ENCODE measurements around the gene GRIN1. TPM values are rescaled to one million over a fixed set of nuclear protein-coding genes. Genes with fewer than 3 reads are reported as not detected.

Gene GRIN1
- total RNA-seq, 1 donor from 2014 or later: 0.18 TPM

DNA sequence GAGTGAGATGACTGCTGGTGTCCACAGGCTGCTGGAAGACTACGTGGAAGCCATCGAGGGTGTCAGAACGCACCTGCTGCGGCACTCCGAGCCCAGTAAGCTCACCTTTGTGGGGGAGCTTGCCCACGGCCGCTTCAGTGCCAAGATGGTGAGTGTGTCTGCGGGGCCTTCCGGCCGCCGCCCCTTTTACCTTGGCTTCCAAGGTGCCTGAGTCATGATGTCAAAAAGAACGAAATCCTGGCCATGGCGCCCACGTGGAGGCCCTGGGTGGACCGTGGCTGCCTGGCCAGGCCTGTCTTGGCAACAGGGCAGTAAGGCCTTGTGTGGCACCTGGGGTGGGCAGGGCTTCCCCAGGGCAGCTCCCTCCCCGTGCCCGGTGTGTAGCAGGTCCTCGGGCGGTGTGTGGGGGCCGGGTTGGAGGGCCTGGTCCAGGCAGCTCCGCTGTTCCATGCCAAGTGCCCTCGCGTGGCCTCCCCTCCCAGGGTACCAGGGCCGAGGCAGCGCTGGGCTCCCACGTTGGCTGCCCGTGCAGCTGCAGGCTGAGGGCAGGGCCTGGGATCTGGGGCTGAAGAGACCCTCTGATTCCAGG lies 32.2 kb upstream of the GRIN1 start:
- H3K36me3 Mint-ChIP-seq (ENCODE audit: low read depth, unreplicated experiment): peaks cover 7% of the 10 kb centered on the region
- H3K9me3 Mint-ChIP-seq (ENCODE audit: unreplicated experiment): no peaks in the 10 kb centered on the region
- Histone ChIP-seq H2AFZ (ENCODE audit: low read depth, low read length) (no peak overlapping the region), H3K27ac (ENCODE audit: low read depth, low read length) (no peak overlapping the region), H3K27me3 (ENCODE audit: insufficient read depth, low read length) (no peaks in the 10 kb centered on the region), H3K79me2 (ENCODE audit: insufficient read depth, low read length) (no peaks in the 10 kb centered on the region), H3K9me3 (ENCODE audit: insufficient read depth, low read depth, low read length) (peaks cover 16% of the 10 kb centered on the region), H3K9ac (ENCODE audit: low read length) (no peak overlapping the region), H3K4me3 (ENCODE audit: insufficient read depth, low read depth, low read length) (no peak overlapping the region), H4K20me1 (ENCODE audit: insufficient read depth, low read length) (peaks cover 10% of the 10 kb centered on the region), H3K36me3 (ENCODE audit: insufficient read depth, low read length) (peaks cover 20% of the 10 kb centered on the region), H3K4me2 (ENCODE audit: low read length) (no peak overlapping the region), H3K4me1 (ENCODE audit: insufficient read depth, low read length) (no peaks in the 10 kb centered on the region)
- H3K27me3 Mint-ChIP-seq (ENCODE audit: low read depth, unreplicated experiment): no peaks in the 10 kb centered on the region
- FAIRE-seq (no peak), DNase-seq (ENCODE audit: low read depth) (no peak)
- TF ChIP-seq EZH2 (IDR thresholded peaks at IDR 0.05; ENCODE audit: insufficient read depth, low read length): no peak
- TF ChIP-seq, protein P1, sequence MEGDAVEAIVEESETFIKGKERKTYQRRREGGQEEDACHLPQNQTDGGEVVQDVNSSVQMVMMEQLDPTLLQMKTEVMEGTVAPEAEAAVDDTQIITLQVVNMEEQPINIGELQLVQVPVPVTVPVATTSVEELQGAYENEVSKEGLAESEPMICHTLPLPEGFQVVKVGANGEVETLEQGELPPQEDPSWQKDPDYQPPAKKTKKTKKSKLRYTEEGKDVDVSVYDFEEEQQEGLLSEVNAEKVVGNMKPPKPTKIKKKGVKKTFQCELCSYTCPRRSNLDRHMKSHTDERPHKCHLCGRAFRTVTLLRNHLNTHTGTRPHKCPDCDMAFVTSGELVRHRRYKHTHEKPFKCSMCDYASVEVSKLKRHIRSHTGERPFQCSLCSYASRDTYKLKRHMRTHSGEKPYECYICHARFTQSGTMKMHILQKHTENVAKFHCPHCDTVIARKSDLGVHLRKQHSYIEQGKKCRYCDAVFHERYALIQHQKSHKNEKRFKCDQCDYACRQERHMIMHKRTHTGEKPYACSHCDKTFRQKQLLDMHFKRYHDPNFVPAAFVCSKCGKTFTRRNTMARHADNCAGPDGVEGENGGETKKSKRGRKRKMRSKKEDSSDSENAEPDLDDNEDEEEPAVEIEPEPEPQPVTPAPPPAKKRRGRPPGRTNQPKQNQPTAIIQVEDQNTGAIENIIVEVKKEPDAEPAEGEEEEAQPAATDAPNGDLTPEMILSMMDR (IDR thresholded peaks at IDR 0.05; ENCODE audit: insufficient read depth, low read depth, low read length): no peak
- no peak overlapping the region for H3K4me3 Mint-ChIP-seq (ENCODE audit: unreplicated experiment)
- no peaks in the 10 kb centered on the region for H3K4me1 Mint-ChIP-seq (ENCODE audit: low read depth, unreplicated experiment)
- no peak overlapping the region for H3K27ac Mint-ChIP-seq (ENCODE audit: unreplicated experiment)

DNA sequence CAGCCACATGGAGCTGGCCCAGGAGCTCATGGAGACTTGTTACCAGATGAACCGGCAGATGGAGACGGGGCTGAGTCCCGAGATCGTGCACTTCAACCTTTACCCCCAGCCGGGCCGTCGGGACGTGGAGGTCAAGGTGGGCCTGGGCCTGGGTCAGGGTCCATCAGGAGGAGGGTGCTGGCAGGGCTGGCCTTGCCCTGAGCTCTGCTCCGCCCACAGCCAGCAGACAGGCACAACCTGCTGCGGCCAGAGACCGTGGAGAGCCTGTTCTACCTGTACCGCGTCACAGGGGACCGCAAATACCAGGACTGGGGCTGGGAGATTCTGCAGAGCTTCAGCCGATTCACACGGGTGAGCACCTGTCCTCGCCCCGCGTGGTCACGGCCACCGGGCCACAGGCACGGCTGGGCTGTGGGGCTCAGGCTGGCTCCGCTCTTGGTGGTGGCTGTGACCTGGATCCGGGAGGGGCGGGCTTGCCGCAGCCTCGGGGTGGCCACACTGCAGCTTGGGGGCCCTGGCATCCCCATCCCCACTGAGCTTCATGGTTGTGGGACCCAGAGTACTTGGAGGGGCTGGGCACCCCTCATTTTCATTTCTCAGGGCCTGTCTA lies 31.5 kb upstream of the GRIN1 start:
- no peak overlapping the region for H3K4me3 Mint-ChIP-seq (ENCODE audit: unreplicated experiment)
- peaks cover 10% of the 10 kb centered on the region for H3K9me3 ChIP-seq (ENCODE audit: insufficient read depth, low read depth, low read length)
- DNase-seq (ENCODE audit: low read depth) (no peak), FAIRE-seq (no peak)
- H2AFZ ChIP-seq (ENCODE audit: low read depth, low read length): no peak overlapping the region
- H3K4me1 Mint-ChIP-seq (ENCODE audit: low read depth, unreplicated experiment): no peaks in the 10 kb centered on the region
- peaks cover 7% of the 10 kb centered on the region for H3K36me3 Mint-ChIP-seq (ENCODE audit: low read depth, unreplicated experiment)
- H3K27ac ChIP-seq (ENCODE audit: low read depth, low read length): no peak overlapping the region
- H3K79me2 ChIP-seq (ENCODE audit: insufficient read depth, low read length): no peaks in the 10 kb centered on the region
- H4K20me1 ChIP-seq (ENCODE audit: insufficient read depth, low read length): peaks cover 5% of the 10 kb centered on the region
- H3K9ac ChIP-seq (ENCODE audit: low read length): no peak overlapping the region
- no peaks in the 10 kb centered on the region for H3K4me1 ChIP-seq (ENCODE audit: insufficient read depth, low read length)
- no peak overlapping the region for H3K4me2 ChIP-seq (ENCODE audit: low read length)
- H3K36me3 ChIP-seq (ENCODE audit: insufficient read depth, low read length): peaks cover 14% of the 10 kb centered on the region
- no peaks in the 10 kb centered on the region for H3K9me3 Mint-ChIP-seq (ENCODE audit: unreplicated experiment)
- H3K27ac Mint-ChIP-seq (ENCODE audit: unreplicated experiment): no peak overlapping the region
- TF ChIP-seq, protein P1 (IDR thresholded peaks at IDR 0.05; ENCODE audit: insufficient read depth, low read depth, low read length): no peak
- no peak for TF ChIP-seq EZH2 (IDR thresholded peaks at IDR 0.05; ENCODE audit: insufficient read depth, low read length)
- H3K4me3 ChIP-seq (ENCODE audit: insufficient read depth, low read depth, low read length): no peak overlapping the region
- H3K27me3 ChIP-seq (ENCODE audit: insufficient read depth, low read length): no peaks in the 10 kb centered on the region
- no peaks in the 10 kb centered on the region for H3K27me3 Mint-ChIP-seq (ENCODE audit: low read depth, unreplicated experiment)

DNA sequence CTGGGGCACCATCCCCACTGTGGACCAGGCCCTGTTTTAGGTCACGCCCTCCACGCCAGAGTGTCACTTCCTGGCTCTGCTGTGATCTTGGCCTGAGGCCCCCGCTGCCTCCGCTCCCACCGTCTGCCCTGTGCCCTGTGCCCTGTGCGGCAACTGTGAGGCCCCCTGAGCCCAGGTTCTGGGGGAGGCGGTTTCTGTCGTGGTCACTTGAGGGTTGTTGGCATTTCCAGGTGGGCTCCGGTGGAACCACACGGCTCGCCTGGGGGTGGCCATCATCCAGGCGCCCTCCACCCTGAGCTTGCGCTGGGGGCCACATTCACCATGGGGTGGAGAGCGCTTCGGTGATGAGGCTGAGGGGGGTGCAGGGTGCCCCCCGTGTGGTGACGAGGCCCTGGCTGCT lies 31.0 kb upstream of the GRIN1 start:
- no peaks in the 10 kb centered on the region for H3K4me1 ChIP-seq (ENCODE audit: insufficient read depth, low read length)
- H2AFZ ChIP-seq (ENCODE audit: low read depth, low read length): no peak overlapping the region
- H3K4me2 ChIP-seq (ENCODE audit: low read length): no peak overlapping the region
- Mint-ChIP-seq H3K27me3 (ENCODE audit: low read depth, unreplicated experiment) (no peaks in the 10 kb centered on the region), H3K27ac (ENCODE audit: unreplicated experiment) (no peak overlapping the region), H3K36me3 (ENCODE audit: low read depth, unreplicated experiment) (peaks cover 7% of the 10 kb centered on the region), H3K9me3 (ENCODE audit: unreplicated experiment) (no peaks in the 10 kb centered on the region), H3K4me3 (ENCODE audit: unreplicated experiment) (no peak overlapping the region), H3K4me1 (ENCODE audit: low read depth, unreplicated experiment) (no peaks in the 10 kb centered on the region)
- no peak for TF ChIP-seq EZH2 (IDR thresholded peaks at IDR 0.05; ENCODE audit: insufficient read depth, low read length)
- TF ChIP-seq, protein P1 (IDR thresholded peaks at IDR 0.05; ENCODE audit: insufficient read depth, low read depth, low read length): no peak
- no peaks in the 10 kb centered on the region for H3K79me2 ChIP-seq (ENCODE audit: insufficient read depth, low read length)
- DNase-seq (ENCODE audit: low read depth) (no peak), FAIRE-seq (no peak)
- H3K27ac ChIP-seq (ENCODE audit: low read depth, low read length): no peak overlapping the region
- peaks cover 5% of the 10 kb centered on the region for H3K9me3 ChIP-seq (ENCODE audit: insufficient read depth, low read depth, low read length)
- peaks cover 8% of the 10 kb centered on the region for H3K36me3 ChIP-seq (ENCODE audit: insufficient read depth, low read length)
- H3K27me3 ChIP-seq (ENCODE audit: insufficient read depth, low read length): no peaks in the 10 kb centered on the region
- no peak overlapping the region for H3K4me3 ChIP-seq (ENCODE audit: insufficient read depth, low read depth, low read length)
- no peaks in the 10 kb centered on the region for H4K20me1 ChIP-seq (ENCODE audit: insufficient read depth, low read length)
- H3K9ac ChIP-seq (ENCODE audit: low read length): no peak overlapping the region

Measured in astrocyte (in vitro differentiated cells and primary cell).